HG03280 (cell line): Measurements from ENCODE around the gene P2RX4.
"Not testable (repeated sequence)": the region's sequence is repeated elsewhere in the genome, so short reads cannot be mapped to it uniquely, and the experiment has no call there.

Source experiments
- ATAC-seq: cut with Tn5 transposase; IDR thresholded peaks from one replicate; pipeline ENCODE4 v1.9.1; 2021; ENCODE audit warnings: mild to moderate bottlenecking, moderate library complexity; ENCODE audit not compliant: unreplicated experiment

The P2RX4 gene

DNA sequence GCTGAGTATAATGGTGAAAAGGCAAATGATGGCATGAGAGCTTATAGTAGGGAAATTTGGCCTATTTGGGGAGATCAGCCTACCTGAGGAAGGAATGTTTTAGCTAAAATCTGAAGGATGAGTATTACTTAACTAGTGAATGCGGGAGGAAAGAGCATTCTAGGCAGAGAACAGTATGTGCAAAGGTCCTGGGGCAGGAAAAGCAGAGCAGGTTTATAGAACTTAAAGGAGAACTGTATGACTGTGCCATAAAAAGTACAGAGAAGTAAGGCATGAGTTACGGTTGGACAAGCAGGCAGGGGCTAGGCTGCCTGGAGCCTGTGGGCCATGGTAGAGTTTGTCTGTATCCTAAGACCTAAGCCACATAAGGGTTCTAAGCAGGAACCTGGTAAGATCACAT, 21.7 kb upstream of the P2RX4 start:
- ATAC-seq, result no peak

DNA sequence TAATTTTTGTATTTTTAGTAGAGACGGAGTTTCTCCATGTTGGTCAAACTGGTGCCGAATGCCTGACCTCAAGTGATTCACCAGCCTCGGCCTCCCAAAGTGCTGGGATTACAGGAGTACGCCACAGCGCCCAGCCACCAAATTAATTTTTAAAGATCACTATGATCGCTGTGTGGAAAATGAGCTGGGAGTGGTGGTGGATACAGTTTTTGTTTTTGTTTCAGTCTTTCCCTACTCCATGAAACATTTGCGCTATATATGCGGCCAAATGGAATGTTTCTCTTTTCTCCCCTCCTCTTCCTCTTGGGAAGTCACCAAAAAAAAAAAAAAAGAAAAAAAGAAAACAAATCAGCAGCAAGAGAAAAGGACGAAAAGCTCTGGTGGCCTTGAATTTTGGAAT, 20.8 kb upstream of the P2RX4 start:
- no peak for ATAC-seq

DNA sequence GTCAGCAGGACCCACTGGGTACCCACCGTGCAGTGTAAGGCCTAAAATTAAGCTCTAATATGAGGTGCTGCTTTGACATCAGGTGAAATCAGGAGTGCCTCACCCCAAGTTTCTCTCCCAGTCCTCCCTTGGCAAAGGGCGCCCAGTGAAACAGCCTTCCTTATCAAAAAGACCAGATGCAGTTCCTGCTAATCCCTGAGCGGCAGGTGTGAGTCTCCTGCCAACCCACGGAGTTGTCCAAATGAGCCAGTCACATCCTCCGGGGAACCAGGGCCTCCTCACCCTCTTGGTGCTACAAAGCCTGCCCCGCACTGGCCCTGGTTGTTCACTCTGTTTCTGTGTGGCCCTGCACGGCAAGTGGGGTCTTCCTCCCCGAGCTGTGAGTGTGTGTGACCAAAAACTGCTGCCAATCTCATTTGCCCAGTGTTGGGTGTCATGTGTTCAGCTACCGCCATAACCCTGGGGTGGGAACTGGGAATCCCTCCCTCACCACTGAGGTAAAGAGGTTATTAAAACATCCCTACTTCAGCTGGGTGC, 20.2 kb upstream of the P2RX4 start:
- no peak for ATAC-seq

DNA sequence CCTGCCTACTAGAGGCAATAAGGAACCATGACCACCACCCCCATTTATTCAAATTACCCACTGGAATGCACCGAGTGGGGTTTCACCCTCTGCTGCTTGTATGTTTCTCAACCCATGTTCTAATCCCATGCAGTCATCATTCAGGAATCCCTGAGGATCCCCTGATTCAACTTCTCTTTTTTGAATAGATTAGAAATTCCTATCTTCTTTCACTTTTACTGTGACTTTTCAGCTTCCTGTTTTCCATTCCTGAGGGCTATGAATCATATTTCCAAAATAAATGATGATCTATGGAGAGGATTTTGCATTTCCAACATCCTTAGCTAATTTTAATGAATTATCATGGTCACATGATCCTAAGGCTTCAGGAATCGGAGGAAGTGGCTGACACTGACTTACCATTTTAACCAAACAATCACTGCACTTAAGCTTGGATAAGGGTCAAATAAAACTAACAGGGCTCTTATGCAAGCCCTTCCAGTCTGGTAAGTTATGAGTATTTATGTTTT, 19.4 kb upstream of the P2RX4 start:
- no peak for ATAC-seq

DNA sequence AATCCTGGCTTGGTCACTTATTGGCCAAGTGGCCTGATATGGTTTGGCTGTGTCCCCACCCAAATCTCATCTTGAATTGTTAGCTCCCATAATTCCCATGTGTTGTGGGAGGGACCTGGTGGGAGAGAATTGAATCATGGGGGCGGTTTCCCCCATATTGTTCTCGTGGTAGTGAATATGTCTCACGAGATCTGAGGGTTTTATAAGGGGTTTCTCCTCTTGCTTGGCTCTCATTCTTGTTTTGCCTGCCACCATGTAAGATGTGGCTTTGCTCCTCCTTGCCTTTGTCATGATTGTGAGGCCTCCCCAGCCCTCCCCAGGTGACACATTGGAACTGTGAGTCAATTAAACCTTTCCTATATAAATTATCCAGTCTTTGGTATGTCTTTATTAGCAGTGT, 18.8 kb upstream of the P2RX4 start:
- ATAC-seq, result no peak

DNA sequence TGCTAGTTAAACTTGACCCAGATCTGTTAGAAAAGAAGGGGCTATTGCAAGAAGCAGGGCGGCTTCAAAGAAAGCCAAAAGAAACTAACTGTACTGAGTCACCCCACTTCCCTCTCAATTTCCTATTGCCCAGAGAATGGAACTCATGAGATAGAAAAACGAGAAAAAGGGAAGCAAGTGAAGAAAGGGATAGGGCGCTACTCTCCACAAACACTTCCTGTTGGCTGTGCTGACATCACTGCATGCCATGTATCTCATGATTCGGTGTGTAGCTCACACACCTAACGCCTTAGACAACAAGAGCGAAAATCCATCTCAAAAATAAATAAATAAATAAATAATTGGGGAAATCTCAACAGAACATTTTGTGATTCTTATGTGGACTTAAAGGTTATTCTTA, 13.0 kb upstream of the P2RX4 start:
- no peak for ATAC-seq

DNA sequence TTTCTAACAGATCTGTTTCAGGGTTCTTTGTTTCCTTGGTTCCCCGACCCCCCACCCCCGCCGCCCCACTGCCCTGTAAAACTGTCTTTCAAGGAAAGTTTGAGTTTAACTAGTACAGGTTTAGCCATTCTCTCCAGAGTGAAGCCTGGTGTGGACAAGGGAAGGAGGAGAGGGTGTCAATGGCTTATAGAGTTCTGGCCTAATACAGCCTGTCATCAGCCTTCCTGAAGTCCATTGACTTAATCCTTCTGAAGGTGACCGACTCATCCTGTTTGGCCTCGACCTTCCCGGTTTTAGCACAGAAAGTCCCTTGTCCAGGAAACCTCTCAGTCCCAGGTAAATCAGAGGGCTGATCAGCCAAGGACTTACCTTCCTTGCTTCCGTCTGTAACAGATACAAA, 11.0 kb upstream of the P2RX4 start:
- no peak for ATAC-seq

DNA sequence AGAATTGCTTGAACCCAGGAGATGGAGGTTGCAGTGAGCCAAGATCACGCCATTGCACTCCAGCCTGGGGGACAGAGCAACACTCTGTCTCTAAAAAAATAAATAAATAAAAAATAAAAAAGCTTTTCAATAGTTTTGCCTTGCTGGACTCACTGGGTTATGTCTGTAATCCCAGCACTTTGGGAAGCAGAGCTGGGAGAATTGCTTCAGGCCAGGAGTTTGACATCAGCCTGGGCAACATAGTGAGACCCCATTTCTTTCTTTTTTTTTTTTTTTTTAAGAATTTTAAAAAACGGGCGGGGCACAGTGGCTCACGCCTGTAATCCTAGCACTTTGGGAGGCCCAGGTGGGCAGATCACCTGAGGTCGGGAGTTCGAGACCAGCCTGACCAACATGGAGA, 8.8 kb upstream of the P2RX4 start:
- ATAC-seq, result not testable (repeated sequence)

DNA sequence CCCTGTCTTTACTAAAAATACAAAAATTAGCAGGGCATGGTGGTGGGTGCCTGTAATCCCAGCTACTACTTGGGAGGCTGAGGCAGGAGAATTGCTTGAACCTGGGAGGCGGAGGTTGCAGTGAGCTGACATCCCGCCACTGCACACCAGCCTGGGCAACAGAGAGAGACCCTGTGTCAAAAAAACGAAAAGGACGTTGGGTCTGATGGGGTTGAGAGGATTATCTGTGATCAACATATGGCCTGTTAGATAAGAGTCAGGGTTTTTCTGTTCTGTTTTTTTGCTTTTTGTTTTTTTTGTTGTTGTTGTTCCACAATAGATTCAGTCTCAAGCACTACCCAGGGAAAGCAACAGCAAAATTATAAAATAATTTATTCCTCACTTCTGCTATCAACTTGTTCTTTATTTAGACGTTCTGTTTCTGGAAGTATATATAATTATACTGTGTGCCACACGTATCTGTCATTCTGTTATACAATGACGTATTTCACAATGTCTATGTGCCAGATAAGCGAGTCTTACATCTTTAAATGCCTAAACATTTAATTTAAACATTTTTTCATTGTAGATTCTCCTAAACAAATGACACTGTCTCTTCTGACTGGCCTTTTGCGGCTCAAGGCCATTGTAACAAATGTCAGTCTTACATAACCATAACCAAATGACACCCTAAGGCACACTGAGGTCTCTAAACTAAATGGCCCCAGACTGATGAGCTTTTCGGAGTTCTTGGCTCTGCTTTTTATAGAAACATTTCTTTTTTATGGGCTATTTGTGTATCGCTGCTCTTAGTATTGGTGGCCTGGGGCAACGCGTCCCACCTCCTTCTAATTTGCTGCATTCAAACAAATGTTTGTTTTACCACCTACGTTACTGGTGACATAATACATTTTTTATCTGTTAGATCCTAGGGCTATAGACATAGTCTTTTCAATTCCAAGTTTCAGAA, 7.2 kb upstream of the P2RX4 start:
- ATAC-seq, result no peak

DNA sequence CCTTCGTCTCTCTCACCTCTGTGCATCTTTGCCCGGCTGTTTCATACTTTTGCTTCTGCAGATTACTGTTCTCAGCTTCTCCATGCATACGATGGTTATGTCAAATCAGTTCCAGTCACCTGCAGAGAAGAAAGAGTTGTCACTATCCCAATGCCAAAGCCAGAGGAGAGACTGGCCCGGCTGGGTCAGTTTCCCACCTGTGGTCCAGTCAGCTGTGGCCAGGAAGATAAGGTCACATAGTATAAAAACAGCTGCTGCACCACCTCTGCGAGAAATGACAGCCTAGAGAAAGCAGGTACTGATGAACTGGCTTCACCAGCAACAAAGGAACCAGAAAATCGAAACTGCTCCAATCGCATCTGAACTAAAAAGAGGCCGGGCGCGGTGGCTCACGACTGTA, 6.4 kb upstream of the P2RX4 start:
- ATAC-seq, result no peak

DNA sequence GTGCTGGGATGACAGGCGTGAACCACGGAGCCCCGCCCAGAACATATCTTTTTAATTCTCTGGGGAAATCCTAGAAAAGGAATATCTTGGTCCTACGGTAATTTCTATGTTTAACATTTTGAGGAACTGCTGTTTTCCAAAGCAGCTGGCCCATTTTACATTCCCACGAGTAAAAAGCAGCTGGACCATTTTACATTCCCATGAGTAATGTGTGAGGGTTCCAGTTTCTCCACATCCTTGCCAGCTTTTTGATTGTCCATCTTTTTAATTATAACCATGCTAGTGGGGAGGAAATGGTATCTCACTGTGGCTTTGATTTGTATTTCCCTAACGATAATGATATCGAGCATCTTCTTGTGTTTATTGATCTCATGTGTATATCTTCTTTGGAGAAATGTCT, 4.4 kb upstream of the P2RX4 start:
- ATAC-seq, result no peak

DNA sequence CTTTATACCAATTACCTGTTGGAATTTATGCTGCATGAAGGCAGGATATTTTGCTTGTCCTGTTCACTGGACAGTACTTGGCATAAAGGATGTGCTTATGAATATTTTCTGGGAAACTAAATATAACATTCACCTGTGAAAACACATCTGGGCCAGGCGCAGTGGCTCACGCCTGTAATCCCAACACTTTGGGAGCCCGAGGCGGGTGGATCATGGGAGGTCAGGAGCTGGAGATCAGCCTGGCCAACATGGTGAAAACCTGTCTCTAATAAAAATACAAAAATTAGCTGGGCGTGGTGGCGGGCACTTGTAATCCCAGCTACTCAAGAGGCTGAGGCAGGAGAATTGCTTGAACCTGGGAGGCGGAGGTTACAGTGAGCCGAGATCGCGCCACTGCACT, 1.4 kb upstream of the P2RX4 start:
- ATAC-seq, result not testable (repeated sequence)

DNA sequence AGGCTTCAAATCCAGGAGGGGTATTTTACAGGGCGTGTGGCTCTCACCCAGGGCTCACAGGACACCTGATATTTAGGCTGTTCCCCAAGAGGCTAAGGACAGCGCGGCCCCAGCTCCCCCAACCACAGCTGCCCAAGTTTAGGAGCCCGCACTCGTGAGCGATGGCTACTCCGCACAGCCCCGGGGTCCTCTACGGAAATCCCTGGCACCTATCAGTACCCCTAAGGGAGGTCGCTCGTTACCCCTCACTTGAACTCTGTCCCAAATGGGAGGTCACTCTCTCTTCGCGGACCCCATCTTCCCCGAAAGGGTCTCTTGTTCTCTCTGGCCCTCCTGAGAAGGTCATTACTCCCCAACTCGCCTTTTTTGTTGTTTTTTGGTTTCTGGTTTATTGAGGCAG, 708 bp upstream of the P2RX4 start:
- ATAC-seq, result no peak

DNA sequence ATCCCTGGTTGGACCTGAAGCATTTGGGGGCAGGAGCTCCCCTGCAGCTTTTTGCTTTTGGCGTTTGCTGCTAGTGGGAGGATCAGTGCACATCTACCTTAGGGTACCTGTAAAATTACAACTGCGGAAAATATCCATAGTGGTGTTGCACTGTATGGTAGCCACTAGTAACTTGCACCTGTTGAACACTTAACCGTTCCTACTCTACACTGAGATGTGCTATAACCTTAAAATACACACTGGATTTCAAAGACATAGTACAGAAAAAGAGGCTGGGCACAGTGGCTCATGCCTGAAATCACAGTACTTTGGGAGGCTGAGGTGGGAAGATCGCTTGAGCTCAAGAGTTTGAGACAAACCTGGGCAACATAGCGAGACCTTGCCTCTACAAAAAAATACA, 2.9 kb downstream of the P2RX4 start:
- no peak for ATAC-seq

DNA sequence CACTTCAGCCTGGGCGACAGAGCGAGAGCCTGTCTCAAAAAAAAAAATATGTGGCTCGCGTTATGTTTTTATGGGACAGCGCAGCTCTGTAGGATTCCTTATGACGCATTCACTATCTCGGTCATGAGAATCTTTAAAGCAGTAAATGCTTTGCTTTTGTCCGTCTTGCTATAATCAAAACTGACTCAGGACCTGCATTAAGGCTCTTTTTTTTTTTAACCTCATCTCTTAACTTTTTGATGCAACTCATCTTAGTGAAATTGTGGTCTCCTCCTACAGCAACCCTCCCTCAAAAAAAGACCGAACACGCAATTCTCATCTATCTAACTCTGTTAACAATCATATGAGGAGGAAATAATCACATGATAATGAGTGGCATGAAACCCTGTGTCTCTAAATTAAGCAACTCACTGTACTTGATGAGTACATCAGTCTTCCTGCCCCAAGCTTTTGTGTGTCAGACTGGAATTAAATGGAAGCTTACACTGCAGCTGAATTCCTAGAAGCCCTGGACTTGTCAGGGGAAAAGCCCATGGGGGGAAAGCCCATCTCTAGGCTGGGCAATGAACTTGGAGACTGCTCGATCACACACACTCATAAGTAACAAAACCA, 4.3 kb downstream of the P2RX4 start:
- no peak for ATAC-seq

DNA sequence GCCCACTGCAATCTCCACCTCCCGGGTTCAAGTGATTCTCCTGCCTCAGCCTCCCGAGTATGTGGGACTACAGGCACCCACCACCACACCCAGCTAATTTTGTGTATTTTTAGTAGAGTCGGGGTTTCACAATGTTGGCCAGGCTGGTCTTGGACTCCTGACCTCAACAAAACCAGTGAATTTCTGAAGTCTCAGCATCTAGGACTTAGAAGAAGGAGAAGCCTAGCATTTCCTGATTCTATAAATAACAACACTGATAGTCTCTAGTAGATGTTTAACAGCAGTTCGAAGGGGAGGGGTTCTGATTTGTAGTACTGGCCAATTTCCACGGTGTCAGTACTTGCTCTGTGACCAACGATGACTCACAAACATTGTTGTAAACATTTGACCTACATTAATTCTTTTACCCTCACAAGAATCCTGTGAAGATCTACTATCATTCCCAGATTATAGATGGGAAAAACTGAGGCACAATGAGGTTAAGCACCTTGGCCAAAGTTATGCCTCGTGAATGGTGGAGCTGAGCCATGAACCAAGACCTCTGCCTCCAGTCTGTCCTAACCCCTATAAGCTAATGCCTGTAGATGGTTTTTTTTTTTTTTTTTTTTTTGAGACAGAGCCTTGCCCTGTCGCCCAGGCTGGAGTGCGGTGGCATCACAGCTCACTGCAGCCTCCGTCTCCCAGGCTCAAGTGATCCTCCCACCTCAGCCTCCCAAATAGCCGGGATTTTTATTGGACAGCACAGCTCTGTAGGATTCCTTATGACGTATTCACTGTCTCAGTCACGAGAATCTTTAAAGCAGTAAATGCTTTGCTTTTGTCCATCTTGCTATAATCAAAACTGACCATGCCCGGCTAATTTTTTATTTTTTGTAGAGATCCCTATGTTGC, 5.2 kb downstream of the P2RX4 start:
- no peak for ATAC-seq

DNA sequence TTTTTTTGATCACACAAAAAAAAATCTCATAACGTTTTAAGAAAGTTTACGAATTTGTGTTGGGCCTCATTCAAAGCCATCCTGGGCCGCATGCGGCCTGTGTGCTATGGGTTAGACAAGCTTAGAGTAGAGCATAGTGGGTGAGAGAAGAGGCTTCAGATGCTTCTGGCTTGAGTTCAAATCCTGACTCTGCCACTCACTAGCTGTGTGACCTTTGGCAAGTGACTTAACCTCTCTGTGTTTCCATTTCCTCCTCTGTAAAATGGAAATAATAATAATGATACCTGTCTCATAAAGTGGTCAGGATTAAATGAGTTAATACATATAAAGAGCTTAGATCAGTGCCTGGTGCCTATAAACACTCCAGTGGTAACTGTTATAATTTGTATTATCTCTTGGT, 6.2 kb downstream of the P2RX4 start:
- no peak for ATAC-seq

DNA sequence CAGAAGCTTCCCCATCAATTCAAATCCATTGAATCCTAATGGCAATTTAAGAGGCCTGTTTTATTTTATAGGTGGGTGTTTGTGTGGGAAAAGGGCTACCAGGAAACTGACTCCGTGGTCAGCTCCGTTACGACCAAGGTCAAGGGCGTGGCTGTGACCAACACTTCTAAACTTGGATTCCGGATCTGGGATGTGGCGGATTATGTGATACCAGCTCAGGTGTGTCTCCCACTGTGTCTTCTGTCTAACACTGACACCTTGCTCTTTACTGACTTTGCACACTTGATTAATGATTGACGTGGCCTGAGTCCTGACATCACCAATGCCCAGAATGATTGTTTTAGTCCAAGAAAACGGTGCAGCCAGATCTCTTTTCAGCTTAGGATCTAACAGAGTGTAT, 7.1 kb downstream of the P2RX4 start:
- no peak for ATAC-seq

DNA sequence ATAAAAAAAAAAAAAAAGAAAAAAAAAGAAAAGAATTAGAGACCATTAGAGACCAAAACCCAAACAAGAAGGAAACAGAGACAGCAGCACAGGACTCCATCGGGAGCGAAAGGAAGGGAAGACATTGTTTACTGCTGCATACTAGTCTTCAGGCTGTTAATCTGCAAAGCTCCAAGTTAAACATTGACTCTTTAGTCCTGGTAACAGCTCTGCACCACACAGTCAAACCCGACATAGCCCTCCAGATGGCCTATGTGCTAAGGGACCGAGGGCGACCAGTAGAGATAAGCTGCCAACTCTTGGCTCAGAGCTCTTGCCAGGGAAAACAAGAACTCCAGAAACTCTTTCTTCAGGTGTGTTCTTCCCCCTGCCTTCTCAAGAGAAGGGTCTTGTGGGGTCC, 7.8 kb downstream of the P2RX4 start:
- no peak for ATAC-seq

DNA sequence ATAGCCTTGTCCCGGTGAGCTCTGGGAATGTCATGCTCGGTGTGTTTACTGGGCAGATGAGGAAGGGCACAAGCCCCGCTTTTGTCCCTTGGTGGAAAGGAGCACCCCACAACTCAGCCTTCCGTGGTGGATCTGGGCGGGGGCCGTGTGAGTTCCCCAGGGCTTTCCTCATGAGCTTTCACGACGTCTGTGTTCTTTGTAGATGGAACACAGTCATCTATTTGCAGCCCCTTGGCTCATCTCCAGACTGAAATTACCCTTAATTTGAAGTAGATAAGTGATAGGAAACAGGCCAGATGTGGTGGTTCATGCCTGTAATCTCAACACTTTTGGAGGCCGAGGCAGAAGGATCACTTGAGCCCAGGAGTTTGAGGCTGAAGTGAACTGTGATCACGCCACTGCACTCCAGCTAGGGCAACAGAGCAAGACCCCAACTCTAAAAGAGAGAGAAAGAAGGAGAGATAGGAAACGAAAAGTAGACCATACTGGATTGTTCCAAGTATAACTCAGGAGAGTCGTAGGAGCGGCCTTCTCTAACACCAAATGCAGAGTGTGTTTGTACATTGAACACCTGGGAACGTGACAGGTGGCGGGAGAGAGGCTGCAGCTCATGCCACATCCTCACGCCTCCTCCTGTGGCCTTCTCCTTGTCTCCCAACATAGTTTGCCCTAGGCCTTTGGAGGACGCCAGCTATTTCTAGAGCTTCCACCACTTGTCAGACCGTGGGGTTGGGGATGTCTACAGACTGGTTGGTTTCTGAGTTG, 8.8 kb downstream of the P2RX4 start:
- ATAC-seq, result no peak
